ENCODE data around the gene DNMBP.

DNA sequence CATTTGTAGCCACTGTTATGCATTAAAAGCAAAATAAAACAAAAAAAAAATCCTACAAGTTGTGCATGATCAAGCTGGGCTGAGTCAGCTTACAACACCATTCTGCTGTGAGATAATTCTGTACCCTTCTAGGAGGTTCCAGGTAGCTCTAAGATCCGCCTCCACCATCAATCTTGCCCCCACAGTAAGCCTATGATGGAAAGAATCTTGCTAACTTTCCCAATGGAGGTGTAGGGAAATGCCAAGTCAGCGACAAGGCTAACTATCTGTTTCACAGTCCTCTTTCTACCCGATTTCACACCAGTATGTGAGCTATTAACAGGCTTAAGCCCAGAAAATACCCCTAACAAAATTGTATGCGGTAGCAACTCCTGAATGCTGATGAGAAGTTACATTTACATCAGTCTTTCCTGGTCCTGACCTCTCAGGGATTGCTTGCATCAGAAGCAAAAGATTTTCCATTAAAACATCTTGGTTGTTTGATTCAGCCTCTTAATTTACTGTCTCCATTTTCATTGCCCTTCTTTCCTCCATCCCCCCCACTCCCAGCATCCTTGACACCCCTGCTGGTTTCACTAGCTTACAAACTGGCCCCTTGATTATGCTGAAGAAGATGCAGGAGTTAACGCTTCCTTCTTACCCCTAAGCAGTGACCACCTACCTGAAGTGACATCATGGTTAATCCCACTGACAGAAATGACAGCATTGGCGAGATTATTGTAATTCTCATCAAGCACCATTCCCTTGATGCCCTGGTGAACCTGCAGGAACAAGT is 44.1 kb upstream of the DNMBP start:
- no peak for TF ChIP-seq CTCF (IDR thresholded peaks at IDR 0.05)
- TF ChIP-seq SIN3A (IDR thresholded peaks at IDR 0.05; ENCODE audit: borderline replicate concordance, insufficient read depth, low read depth, low read length), result no peak
- TF ChIP-seq, protein P1, sequence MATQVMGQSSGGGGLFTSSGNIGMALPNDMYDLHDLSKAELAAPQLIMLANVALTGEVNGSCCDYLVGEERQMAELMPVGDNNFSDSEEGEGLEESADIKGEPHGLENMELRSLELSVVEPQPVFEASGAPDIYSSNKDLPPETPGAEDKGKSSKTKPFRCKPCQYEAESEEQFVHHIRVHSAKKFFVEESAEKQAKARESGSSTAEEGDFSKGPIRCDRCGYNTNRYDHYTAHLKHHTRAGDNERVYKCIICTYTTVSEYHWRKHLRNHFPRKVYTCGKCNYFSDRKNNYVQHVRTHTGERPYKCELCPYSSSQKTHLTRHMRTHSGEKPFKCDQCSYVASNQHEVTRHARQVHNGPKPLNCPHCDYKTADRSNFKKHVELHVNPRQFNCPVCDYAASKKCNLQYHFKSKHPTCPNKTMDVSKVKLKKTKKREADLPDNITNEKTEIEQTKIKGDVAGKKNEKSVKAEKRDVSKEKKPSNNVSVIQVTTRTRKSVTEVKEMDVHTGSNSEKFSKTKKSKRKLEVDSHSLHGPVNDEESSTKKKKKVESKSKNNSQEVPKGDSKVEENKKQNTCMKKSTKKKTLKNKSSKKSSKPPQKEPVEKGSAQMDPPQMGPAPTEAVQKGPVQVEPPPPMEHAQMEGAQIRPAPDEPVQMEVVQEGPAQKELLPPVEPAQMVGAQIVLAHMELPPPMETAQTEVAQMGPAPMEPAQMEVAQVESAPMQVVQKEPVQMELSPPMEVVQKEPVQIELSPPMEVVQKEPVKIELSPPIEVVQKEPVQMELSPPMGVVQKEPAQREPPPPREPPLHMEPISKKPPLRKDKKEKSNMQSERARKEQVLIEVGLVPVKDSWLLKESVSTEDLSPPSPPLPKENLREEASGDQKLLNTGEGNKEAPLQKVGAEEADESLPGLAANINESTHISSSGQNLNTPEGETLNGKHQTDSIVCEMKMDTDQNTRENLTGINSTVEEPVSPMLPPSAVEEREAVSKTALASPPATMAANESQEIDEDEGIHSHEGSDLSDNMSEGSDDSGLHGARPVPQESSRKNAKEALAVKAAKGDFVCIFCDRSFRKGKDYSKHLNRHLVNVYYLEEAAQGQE (IDR thresholded peaks at IDR 0.05; ENCODE audit: insufficient read depth in 1 of 2, low read depth in 2 of 2, low read length in 1 of 2), result no peak
- no peak for TF ChIP-seq POLR2AphosphoS5 (IDR thresholded peaks at IDR 0.05; ENCODE audit: low read depth, low read length)
- TF ChIP-seq TCF7L2 (IDR thresholded peaks at IDR 0.05; ENCODE audit: low read depth, low read length), result no peak

Data from Panc1 (cell line).